ENCODE measurements around the gene DNAAF5.

The DNAAF5 gene

DNA sequence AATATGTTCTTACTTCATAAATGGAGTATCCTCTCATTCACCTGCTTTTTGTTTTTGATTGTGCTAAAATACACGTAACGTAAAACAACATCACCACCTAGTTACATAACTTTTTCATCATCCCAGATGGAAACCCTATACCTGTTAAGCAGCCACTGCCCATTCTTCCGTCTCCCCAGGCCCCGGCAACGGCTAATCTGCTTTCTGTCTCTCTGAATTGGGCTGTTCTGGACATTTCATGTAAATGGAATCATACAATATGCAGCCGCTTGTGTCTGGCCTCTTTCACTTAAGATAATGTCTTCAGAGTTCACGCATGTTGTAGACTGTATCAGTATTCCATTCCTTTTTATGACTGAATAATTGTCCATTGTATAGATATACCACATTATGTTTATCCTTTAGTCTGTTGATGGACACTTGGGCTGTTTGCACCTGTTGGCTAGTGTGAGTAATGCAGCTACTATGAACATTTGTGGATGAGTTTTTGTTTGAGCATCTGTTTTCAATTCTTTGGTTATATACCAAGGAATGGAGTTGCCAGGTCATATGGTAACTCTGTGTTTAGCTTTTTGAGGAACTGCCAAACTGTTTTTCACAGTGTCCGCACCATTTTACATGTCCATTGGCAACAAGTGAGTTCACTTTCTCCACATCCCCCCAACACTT lies 91.7 kb downstream of the DNAAF5 start:
- TF ChIP-seq, protein P1, sequence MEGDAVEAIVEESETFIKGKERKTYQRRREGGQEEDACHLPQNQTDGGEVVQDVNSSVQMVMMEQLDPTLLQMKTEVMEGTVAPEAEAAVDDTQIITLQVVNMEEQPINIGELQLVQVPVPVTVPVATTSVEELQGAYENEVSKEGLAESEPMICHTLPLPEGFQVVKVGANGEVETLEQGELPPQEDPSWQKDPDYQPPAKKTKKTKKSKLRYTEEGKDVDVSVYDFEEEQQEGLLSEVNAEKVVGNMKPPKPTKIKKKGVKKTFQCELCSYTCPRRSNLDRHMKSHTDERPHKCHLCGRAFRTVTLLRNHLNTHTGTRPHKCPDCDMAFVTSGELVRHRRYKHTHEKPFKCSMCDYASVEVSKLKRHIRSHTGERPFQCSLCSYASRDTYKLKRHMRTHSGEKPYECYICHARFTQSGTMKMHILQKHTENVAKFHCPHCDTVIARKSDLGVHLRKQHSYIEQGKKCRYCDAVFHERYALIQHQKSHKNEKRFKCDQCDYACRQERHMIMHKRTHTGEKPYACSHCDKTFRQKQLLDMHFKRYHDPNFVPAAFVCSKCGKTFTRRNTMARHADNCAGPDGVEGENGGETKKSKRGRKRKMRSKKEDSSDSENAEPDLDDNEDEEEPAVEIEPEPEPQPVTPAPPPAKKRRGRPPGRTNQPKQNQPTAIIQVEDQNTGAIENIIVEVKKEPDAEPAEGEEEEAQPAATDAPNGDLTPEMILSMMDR (IDR thresholded peaks at IDR 0.05) = peak; percentile 9; the same call in 1 of the 2 replicates

DNA sequence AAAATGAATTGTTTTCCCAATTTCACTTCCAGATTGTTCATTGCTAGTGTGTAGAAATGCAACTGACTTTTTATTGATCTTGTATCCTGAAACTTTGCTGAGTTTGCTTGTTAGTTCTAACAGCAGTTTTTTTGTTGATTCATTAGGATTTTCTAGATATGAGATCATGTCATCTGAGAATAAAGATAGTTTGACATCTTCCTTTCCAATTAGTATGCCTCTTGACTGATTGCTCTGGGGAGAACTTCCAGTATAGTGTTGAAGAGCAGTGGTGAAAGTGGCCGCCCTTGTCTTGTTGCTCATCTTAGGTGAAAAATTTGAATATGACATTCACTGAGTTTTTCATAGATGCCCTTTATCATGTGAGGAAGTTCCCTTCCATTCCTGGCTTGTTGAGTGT lies 93.8 kb downstream of the DNAAF5 start:
- TF ChIP-seq, protein P1 (IDR thresholded peaks at IDR 0.05) = no peak

DNA sequence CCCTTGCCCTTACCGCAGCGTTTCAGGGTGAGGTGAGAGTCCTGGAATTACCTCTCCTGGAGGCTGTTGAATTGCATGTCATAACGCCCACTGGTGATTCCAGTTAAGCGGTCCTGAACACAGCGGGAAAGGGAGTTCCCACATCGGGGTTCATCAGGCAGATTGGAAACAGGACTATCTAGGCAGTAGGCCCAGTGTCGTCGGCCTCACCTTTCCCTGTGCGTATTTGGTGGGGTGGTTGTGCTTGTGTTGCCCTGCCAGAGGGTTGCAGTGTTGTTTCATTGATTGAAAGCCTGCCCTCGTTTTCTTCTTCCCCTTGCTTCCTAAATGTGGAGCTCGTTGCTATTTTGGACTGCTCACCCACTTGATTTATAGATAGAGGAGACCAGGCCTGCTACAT lies 95.2 kb downstream of the DNAAF5 start:
- TF ChIP-seq, protein P1 (IDR thresholded peaks at IDR 0.05) = no peak

DNA sequence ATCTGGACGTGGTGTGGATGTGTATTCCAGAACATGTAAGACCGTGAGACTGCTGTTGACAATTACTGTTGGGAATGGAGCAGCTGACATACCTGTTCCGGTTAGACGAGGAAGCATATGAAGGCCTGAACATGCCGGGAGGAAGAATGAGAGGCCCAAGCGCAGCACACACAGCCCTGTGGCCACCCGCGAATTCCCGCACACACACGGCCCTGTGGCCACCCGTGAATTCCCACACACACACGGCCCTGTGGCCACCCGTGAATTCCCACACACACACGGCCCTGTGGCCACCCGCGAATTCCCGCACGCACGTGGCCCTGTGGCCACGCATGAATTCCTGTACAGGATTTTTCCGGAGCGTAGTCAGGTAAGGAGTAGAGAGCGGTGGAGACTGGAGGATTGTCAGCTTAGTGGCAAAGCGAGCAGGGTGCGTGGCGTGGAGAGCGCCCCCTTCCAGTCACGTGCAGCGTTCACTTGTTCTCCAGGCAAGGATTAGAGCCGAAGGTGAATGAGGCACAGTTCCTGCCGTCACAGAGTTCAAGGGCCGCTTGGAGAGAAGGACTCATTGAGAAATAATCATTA lies 96.3 kb downstream of the DNAAF5 start:
- TF ChIP-seq, protein P1 (IDR thresholded peaks at IDR 0.05) = no peak; the same call in 1 of the 2 replicates

DNA sequence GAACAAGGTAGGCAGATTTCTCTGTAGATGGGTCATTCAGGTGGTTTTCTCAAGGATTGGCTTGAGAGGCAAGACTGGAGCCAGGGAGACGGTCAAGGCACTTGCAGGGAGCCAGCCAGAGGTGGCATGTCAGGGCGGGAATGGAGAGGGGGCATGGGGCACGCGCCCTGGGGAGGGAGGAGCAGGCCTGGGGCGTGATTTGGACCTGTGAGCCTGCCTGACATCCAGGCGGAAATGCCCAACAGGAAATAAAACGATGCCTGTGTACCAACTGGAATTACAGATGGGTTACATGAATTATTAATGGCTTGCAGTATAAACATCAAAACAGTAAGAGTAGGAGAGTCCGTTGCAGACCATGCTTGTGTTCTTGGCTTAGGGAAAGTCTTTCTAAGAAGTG lies 97.2 kb downstream of the DNAAF5 start:
- TF ChIP-seq, protein P1 (IDR thresholded peaks at IDR 0.05) = no peak

DNA sequence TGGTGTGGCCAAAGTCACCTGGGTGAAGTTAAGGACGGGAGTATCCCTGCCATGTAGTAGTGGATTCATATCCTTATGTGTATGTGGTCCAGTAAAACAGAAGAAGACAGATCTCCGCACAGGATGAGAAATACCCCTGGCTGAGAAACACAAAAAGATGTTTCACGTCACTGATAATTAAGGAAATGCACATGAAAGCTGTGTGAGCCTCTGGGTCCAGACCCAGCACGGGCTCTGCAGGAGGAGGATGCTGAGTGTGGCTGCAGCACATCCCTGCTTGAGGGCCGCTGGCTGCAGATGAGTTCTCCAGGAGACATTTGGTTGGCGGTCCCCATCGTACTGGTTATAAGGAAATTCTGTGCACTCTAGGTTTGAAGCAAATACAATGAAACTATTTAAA lies 97.6 kb downstream of the DNAAF5 start:
- TF ChIP-seq, protein P1 (IDR thresholded peaks at IDR 0.05) = no peak

DNA sequence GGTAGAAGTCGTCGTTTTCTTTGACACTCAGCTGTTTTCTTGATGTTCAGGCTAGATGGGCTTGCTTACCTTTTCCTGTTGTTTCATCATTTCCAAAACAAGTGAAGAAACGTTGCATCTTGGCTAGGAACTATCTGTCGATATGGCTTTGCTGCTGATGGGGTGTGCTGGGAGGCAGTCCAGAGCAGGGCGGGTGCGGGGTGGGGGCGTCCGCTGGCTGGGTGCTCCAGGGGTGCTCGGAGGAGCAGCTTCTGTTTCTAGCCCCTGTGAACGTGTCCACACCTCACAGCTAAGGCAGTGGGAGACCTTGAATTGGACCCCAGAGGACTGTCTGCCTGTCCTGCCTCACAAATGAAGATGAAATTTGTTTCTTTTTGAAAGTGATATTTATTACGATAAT lies 98.2 kb downstream of the DNAAF5 start:
- TF ChIP-seq, protein P1 (IDR thresholded peaks at IDR 0.05) = no peak
